OCI-LY7 (cell line): ENCODE results near the gene SLC25A25.

Experiments
- EZH2phosphoT487 ChIP-seq: fragments of 200-600 bp; sonication (generic); IDR thresholded peaks from 2 replicates; pipeline ENCODE4 v1.6.1; 2018; ENCODE audit warnings: low read depth, borderline replicate concordance, mild to moderate bottlenecking, mixed run types, antibody characterized with exemption, low read length, moderate library complexity, mixed read lengths
- TF ChIP-seq, protein P1 (sequence below): fragments of 200-600 bp; sonication (generic); conservative IDR thresholded peaks from 2 replicates; pipeline ENCODE4 v1.5.1; 2014; ENCODE audit warnings: mild to moderate bottlenecking, antibody characterized with exemption, low read length, moderate library complexity, mixed read lengths

DNA sequence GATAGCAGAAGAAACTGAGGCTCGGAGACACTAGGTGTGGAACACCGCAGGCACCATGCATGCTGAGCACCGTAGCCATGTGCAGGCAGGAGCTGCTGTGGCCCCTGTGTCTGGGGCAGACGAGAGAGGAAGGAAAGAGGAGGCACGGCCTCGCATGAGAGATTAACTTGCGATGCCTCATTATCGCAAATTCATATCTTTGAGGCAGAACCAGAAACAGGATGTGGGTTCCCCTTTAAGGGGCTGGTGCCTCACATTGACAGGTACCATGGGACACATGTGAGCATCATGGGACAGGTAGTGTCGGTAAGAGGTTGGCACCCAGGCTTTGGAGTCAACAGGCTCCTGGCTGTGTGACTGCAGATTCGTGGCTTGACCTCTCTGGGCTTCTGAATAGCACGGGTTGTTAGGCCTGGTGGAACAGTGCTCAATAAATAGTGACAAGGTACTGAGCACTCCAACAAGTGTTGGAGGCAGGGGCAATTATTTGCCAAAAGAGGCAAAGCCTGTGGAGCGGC is 41.7 kb upstream of the SLC25A25 start:
- TF ChIP-seq, protein P1, sequence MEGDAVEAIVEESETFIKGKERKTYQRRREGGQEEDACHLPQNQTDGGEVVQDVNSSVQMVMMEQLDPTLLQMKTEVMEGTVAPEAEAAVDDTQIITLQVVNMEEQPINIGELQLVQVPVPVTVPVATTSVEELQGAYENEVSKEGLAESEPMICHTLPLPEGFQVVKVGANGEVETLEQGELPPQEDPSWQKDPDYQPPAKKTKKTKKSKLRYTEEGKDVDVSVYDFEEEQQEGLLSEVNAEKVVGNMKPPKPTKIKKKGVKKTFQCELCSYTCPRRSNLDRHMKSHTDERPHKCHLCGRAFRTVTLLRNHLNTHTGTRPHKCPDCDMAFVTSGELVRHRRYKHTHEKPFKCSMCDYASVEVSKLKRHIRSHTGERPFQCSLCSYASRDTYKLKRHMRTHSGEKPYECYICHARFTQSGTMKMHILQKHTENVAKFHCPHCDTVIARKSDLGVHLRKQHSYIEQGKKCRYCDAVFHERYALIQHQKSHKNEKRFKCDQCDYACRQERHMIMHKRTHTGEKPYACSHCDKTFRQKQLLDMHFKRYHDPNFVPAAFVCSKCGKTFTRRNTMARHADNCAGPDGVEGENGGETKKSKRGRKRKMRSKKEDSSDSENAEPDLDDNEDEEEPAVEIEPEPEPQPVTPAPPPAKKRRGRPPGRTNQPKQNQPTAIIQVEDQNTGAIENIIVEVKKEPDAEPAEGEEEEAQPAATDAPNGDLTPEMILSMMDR, result no peak
- no peak for TF ChIP-seq EZH2phosphoT487
